ENCODE results near the gene FZD2.

DNA sequence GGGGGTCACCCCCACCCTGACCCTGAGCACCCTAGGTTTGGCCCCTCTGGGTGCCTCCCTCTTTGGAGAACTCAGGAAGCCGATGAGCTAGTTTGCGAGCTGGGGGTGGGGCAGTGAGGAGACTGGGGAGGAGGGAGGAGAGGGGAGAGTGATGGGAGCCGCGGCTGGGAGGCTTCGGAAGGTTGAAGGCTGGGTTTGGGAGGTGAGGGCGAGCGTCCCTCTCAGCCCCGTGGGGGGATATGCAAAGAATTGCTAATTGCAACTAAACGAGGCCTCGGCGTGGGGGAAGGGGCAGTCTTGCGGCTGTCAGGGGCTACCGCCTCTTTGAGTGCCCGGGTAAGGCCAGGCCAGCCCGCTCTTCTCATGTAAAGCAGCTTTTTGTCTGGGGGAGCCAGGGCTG is 17.6 kb upstream of the FZD2 start:
- TF ChIP-seq POLR2A (IDR thresholded peaks at IDR 0.05; ENCODE audit: low read length) (no peak), CEBPB (IDR thresholded peaks at IDR 0.05) (no peak), EHMT2 (IDR thresholded peaks at IDR 0.05; ENCODE audit: low read depth) (no peak), CHD4 (IDR thresholded peaks at IDR 0.05; ENCODE audit: borderline replicate concordance) (no peak), JUN (IDR thresholded peaks at IDR 0.05) (no peak), EP300 (IDR thresholded peaks at IDR 0.05) (no peak), ZFP36 (IDR thresholded peaks at IDR 0.05; ENCODE audit: borderline replicate concordance, partially characterized antibody) (no peak)
- TF ChIP-seq, protein P1, sequence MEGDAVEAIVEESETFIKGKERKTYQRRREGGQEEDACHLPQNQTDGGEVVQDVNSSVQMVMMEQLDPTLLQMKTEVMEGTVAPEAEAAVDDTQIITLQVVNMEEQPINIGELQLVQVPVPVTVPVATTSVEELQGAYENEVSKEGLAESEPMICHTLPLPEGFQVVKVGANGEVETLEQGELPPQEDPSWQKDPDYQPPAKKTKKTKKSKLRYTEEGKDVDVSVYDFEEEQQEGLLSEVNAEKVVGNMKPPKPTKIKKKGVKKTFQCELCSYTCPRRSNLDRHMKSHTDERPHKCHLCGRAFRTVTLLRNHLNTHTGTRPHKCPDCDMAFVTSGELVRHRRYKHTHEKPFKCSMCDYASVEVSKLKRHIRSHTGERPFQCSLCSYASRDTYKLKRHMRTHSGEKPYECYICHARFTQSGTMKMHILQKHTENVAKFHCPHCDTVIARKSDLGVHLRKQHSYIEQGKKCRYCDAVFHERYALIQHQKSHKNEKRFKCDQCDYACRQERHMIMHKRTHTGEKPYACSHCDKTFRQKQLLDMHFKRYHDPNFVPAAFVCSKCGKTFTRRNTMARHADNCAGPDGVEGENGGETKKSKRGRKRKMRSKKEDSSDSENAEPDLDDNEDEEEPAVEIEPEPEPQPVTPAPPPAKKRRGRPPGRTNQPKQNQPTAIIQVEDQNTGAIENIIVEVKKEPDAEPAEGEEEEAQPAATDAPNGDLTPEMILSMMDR (IDR thresholded peaks at IDR 0.05) = no peak
- TF ChIP-seq, protein P2, sequence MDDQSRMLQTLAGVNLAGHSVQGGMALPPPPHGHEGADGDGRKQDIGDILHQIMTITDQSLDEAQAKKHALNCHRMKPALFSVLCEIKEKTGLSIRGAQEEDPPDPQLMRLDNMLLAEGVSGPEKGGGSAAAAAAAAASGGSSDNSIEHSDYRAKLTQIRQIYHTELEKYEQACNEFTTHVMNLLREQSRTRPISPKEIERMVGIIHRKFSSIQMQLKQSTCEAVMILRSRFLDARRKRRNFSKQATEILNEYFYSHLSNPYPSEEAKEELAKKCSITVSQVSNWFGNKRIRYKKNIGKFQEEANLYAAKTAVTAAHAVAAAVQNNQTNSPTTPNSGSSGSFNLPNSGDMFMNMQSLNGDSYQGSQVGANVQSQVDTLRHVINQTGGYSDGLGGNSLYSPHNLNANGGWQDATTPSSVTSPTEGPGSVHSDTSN (IDR thresholded peaks at IDR 0.05) = no peak

Data from A549 (cell line).